ENCODE results near the gene SLC41A1.

The SLC41A1 gene

GRCh38 chr1:205754857-205755256 lies 58.1 kb downstream of the SLC41A1 start:
- DNase-seq (ENCODE audit: low spot score) = no peak

- DNase-seq (ENCODE audit: low spot score) = peak; percentile 10
Measured at GRCh38 chr1:205751036-205751651, 61.9 kb downstream of the SLC41A1 start.

- DNase-seq (ENCODE audit: low spot score) = peak; percentile 92
Measured at GRCh38 chr1:205750138-205751035, 62.6 kb downstream of the SLC41A1 start, which contains the start of gene NUCKS1. Gene NUCKS1 (minus strand): TSS chr1:205750182. CDS start chr1:205749973, 209 bp downstream.

- peak; percentile 96 for DNase-seq (ENCODE audit: low spot score)
Measured at GRCh38 chr1:205749234-205750137, 63.5 kb downstream of the SLC41A1 start.

- DNase-seq (ENCODE audit: low spot score) = peak; percentile 45
Measured at GRCh38 chr1:205748403-205749233, 64.4 kb downstream of the SLC41A1 start.

GRCh38 chr1:205746757-205747412 lies 66.1 kb downstream of the SLC41A1 start:
- no peak for DNase-seq (ENCODE audit: low spot score)

- DNase-seq (ENCODE audit: low spot score) = no peak
Measured at GRCh38 chr1:205744403-205744802, 68.6 kb downstream of the SLC41A1 start.

GRCh38 chr1:205743977-205744376 lies 69.0 kb downstream of the SLC41A1 start:
- DNase-seq (ENCODE audit: low spot score) = no peak

- DNase-seq (ENCODE audit: low spot score) = no peak
Measured at GRCh38 chr1:205741681-205742080, 71.3 kb downstream of the SLC41A1 start.

GRCh38 chr1:205739348-205740160 lies 73.4 kb downstream of the SLC41A1 start:
- no peak for DNase-seq (ENCODE audit: low spot score)

Data from AG20443 (cell line).